Heart left ventricle (tissue), 13 donors: Measurements from ENCODE around the gene RPS28.

ENCODE experiments used
- CTCF ChIP-seq, 12 donors: fragments of 200-600 bp; sonication (generic) in 4 of 12; IDR thresholded peaks; one replicate each; pipeline versions ENCODE4 v1.5.0 to v1.8.0; 2018 to 2022; ENCODE audit warnings: antibody characterized with exemption in 12 of 12, mild to moderate bottlenecking in 5 of 12
- POLR2A ChIP-seq, 2 donors: fragments of 450-650 bp; IDR thresholded peaks; one replicate each; pipeline ENCODE4 v1.6.1; 2017; ENCODE audit warnings: antibody characterized with exemption in 2 of 2, mild to moderate bottlenecking in 2 of 2, moderate library complexity in 2 of 2
- donor health status: ischemic (EF 13 %, LVEDD 7.1; RV severe dilation, severe dysfunction).
- donor health status: DM: no; HTN: yes; CAD: no.
- donor health status: DM: no; HTN: no; CAD: no.
- donor health status: ischemic (EF 25% LVEDD 6.9; RV normal size, moderate dysfunction).
- donor health status: ischemic (EF 25% LVEDD 5.7; RV mildly dilated, moderate dysfunction).
- donor health status: ischemic (EF 35%, LVEDD 5.7; RV mildly dilated, moderate dysfunction).
- donor health status: nonischemic (EF 11% LVEDD 7.7; RV severe dilation, severe dysfunction).
- donor health status: DM: yes; HTN: yes; CAD: no.
- donor health status: PGD.
- donor health status: ischemic (EF 29% LVEDD 5.4; RV normal size, mild dysfunction).
- donor health status: nonischemic (EF 23%, LVEDD 6.1; RV moderate dilation, normal function).

- no peak for TF ChIP-seq CTCF (IDR thresholded peaks at IDR 0.05)
- TF ChIP-seq POLR2A (IDR thresholded peaks at IDR 0.05): no peak
Measured at GRCh38 chr19:8302734-8303133, 18.6 kb upstream of the RPS28 start.
